Skeletal muscle cell (primary cell): Measurements from ENCODE around the gene MTAP.
A peak's percentile ranks its signal among the peaks of the same experiment; 100 is the strongest.
"Not testable (repeated sequence)": the region's sequence is repeated elsewhere in the genome, so short reads cannot be mapped to it uniquely, and the experiment has no call there.

ENCODE experiments used
- DNase-seq: peaks from one replicate; pipeline ENCODE4 v3.0.0-alpha.2; 2010; ENCODE audit warnings: low read depth
- H3K4me3 ChIP-seq: 2 replicates; pipeline ENCODE4 v1.5.1; 2011; ENCODE audit warnings: low read depth, mild to moderate bottlenecking, control low read depth, low read length, moderate library complexity

MTAP gene

GRCh38 chr9:21901546-21901945 is 99.1 kb downstream of the MTAP start:
- no peak overlapping the region for H3K4me3 ChIP-seq
- no peak for DNase-seq

GRCh38 chr9:21902136-21902535 is 99.7 kb downstream of the MTAP start:
- H3K4me3 ChIP-seq: no peak overlapping the region
- DNase-seq: no peak

- no peak overlapping the region for H3K4me3 ChIP-seq
Observed at GRCh38 chr9:21903380-21903965, 101.0 kb downstream of the MTAP start.

GRCh38 chr9:21904371-21904770 is 101.9 kb downstream of the MTAP start:
- H3K4me3 ChIP-seq: no peak overlapping the region
- DNase-seq: no peak

More at GRCh38 chr9:21903380-21903965, 101.0 kb downstream of the MTAP start:
- no peak for DNase-seq

GRCh38 chr9:21904776-21905175 is 102.3 kb downstream of the MTAP start:
- DNase-seq: no peak
- H3K4me3 ChIP-seq: no peak overlapping the region

DNA sequence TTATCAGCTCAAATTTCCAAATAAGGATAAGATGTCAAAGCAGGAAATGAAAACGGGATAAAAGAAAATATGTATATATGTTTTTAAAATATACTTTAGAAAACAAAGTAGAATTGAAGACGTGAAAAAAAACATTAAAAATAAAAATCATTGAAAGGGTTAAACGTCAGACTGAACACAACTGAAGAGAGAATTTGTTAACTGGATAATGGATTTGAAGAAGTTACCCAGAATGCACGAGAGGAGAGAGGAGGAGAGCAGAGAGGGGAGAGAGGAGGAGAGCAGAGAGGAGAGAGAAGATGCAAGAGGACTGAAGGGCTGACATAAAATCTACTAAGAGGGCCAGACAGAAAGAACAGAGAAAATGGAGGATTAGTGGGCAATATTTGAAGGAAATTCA is 103.8 kb downstream of the MTAP start:
- no peak overlapping the region for H3K4me3 ChIP-seq
- DNase-seq: no peak

DNA sequence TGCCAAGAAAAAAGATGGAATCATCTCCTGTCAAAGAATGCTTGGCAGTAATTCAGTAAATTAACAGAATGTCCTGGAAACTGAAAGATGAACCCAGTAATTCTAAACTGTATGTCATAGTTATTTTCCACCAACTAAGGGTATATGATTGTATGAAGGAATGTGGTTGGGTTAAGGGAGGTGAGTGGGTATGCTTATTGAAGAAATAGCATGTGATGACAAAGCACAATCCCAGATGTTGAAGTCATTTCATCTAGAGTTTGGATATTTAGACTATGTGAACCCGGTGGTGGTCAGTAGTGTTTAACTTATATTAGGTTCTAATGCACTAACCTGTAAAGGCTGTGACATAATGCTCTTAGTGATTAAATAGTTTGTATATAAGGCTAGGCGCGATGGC is 104.4 kb downstream of the MTAP start:
- peak; percentile 19 for DNase-seq
- no peak overlapping the region for H3K4me3 ChIP-seq

- no peak overlapping the region for H3K4me3 ChIP-seq
- peak; percentile 80 for DNase-seq
Observed at GRCh38 chr9:21919377-21920362, 117.2 kb downstream of the MTAP start.

- DNase-seq: no peak
- H3K4me3 ChIP-seq: no peak overlapping the region
Observed at GRCh38 chr9:21923694-21924093, 121.3 kb downstream of the MTAP start.

GRCh38 chr9:21927752-21928151 is 125.3 kb downstream of the MTAP start:
- H3K4me3 ChIP-seq: no peak overlapping the region
- no peak for DNase-seq

DNA sequence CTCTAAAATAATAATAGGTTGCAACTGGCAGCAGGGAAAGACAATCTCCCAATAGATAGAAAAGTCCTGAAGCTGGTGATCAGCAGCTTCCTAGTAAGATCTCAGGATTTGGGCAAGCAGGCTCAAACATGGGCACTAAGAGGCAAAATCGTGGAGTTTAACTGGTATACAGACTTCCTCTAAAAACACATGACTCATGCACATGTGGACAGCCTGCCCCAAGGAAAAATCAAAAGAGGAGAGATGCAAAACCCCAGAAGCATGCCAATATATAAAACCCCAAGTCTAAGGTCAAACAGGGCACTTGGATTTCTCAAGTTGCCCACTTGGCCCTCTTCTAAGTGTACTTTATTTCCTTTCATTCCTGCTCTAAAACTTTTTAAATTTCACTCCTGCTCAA is 129.0 kb downstream of the MTAP start:
- DNase-seq: no peak
- no peak overlapping the region for H3K4me3 ChIP-seq

- no peak overlapping the region for H3K4me3 ChIP-seq
- no peak for DNase-seq
Observed at GRCh38 chr9:21933281-21933680, 130.8 kb downstream of the MTAP start.

DNA sequence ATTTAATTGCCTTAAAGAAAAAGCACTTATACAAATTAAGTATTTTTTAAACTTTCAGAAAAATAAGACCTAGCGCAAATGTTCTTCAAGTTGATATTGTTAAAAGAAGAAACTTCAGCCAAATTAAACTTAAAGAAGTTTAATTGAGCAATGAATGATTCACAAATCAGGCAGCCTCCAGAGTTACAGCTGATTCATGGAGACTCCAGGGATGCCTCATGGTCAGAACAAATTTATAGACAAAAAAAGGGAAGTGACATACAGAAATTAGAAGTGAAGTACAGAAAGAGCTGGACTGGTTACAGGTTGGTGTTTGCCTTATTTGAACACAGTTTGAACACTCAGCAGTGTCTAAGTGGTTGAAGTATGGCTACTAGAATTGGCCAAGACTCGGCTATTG is 131.4 kb downstream of the MTAP start:
- peak; percentile 31 for DNase-seq
- no peak overlapping the region for H3K4me3 ChIP-seq

GRCh38 chr9:21935631-21936030 is 133.2 kb downstream of the MTAP start:
- no peak for DNase-seq
- H3K4me3 ChIP-seq: no peak overlapping the region

DNA sequence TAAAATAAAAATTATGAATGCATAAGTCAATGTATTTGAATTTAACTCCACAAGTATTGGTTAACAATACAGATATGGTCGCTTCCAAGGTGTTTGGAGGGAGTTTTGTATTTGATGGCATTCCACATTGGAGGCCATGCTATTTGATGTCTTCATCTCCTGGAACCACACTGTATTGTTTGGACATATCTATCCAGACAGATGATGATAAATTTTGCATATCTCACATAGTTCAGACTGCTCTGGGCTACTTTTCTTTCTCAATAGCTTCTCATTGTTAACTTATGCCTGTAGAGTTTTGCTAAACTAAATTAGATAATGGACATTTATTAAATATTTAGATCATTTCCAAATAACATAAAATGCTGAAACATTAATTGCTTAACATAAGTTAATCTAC is 133.7 kb downstream of the MTAP start:
- no peak overlapping the region for H3K4me3 ChIP-seq
- DNase-seq: no peak

DNA sequence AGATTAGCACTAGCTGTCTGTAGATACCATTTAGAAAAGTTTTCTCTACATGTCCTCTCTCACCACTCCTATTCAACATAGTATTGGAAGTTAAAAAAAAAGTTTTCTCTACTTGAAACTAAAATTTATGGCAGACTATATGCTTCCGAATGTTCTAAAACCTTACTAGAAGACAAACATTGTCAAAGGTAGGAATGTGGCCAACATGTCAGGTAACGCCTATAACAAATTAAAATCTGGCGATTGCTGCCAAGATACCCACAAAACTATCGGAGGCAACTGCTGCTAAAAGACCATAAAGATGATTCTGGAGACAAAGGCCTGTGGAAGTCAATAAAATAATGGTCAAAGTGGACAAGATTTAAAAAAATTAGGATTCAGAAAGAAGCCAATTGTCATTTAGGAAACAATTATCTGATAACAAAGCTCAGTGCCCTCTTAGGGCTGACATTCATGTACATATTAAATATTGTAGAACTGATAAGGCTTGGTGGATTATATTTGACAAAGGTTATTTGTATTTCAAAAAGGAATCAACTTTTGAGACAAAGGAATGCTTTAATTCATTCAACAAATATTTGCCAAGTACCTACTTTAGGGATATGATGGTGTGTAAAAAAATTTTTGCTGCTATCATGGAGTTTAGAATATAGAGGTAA is 139.0 kb downstream of the MTAP start:
- no peak for DNase-seq

DNA sequence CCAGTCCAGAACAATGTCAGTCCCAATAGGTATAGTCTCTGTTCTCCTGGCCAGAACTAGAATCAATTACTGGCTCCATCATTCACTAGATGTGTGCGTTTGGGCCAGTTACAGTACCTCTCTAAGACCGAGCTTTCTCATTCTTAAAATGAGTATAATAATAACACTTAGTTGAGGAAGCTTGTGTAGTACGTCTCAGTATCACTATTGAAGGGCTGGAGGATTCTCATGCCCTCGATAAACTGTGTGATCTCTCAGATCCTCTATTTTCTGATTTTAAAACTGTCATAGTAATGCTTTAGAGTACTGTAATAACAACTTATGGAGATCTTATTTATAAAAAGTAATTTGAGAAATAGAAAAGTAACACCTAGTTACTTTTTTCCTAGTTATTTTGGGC is 141.0 kb downstream of the MTAP start:
- DNase-seq: no peak
- H3K4me3 ChIP-seq: no peak overlapping the region

More for the DNA sequence above, 139.0 kb downstream of the MTAP start:
- no peak overlapping the region for H3K4me3 ChIP-seq

DNA sequence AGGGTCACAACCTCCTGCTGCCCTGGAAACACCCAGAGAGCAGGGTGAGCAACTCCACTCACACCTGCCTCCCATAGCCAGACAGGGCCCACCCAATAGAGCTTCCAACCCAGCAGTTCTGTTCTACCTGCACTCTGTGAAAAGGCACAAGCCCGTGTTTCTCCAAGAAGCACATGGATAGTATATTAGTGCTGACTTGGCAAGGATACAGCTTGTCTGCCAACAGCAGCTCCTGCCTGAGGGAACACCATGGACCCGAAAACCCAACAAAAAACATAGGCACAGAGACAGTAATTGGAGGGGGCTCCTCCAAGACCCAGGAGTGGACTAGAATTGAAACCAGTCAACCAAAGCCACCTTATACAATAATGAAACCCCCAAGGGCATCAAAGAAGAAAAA is 143.2 kb downstream of the MTAP start:
- H3K4me3 ChIP-seq: no peak overlapping the region
- no peak for DNase-seq

DNA sequence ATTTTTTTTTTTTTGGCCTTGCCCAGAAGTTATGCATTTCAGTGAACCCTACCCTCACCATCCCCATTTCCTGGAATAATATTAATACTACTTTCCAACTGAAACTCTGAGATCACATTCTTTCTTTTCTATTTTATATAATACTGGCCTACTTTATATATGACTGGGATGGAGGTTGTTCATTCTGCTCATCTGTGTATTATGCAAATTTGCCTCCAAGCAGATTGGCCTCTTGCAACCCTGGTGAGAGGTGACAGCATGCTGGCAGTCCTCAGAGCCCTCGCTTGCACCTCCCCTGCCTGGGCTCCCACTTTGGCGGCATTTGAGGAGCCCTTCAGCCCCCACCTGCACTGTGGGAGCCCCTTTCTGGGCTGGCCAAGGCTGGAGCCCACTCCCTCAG is 156.4 kb downstream of the MTAP start:
- no peak overlapping the region for H3K4me3 ChIP-seq
- DNase-seq: no peak

GRCh38 chr9:21959268-21959667 is 156.8 kb downstream of the MTAP start:
- not testable (repeated sequence) for H3K4me3 ChIP-seq, DNase-seq
